ENCODE measurements around the gene CDH23. TPM values are rescaled to one million over a fixed set of nuclear protein-coding genes. Genes with fewer than 3 reads are reported as not detected.

The CDH23 gene
- total RNA-seq, 6 donors from 2014 or later = 4.7 to 29.3 (median 10.4) TPM

DNA sequence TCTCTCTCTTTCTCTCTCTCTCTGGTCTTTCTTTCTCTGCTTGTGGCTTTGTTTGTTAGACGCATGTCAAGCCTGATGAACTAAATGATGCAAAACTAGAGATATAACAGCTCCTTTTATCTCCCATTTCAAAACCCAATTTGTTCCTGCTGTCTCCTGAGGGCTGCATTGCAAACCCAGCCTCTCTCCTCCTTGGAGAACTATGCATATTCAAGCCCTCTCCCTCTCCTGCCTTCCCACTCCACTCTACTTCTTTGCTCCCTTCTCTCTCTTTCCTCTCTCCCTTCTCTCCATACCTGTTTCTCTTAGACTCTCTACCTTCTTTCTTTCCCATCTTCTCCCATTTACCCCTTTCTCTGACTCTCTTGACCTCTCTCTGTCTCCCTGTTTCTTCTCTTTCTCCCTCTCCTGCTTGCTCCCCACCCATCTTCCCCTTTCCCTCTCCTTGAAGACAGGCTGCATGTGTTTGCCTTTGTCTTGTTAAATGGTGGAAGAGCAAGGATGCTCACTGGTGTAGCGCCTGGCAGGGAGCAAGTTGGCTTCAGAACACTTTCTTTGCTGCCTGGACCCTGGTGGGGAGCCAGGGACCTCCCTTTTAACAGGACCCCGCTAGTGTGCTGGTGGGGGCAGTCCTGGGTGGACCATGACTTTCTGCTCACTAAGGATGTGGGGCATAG is 142.9 kb downstream of the CDH23 start:
- Histone ChIP-seq H3K36me3 (no peaks in the 10 kb centered on the region), H3K9me3 (no peaks in the 10 kb centered on the region), H3K4me1 (no peaks in the 10 kb centered on the region), H3K27ac (no peak overlapping the region), H3K27me3 (no peaks in the 10 kb centered on the region), H3K4me3 (no peak overlapping the region)
- 72 to 88% methylated on average over 3 of the region's 3 CpGs for WGBS, 2 donors
- no peak for DNase-seq
- TF ChIP-seq EP300 (IDR thresholded peaks at IDR 0.05) (no peak), POLR2A (IDR thresholded peaks at IDR 0.05) (no peak), POLR2AphosphoS5 (IDR thresholded peaks at IDR 0.05) (no peak)
- TF ChIP-seq, protein P1, sequence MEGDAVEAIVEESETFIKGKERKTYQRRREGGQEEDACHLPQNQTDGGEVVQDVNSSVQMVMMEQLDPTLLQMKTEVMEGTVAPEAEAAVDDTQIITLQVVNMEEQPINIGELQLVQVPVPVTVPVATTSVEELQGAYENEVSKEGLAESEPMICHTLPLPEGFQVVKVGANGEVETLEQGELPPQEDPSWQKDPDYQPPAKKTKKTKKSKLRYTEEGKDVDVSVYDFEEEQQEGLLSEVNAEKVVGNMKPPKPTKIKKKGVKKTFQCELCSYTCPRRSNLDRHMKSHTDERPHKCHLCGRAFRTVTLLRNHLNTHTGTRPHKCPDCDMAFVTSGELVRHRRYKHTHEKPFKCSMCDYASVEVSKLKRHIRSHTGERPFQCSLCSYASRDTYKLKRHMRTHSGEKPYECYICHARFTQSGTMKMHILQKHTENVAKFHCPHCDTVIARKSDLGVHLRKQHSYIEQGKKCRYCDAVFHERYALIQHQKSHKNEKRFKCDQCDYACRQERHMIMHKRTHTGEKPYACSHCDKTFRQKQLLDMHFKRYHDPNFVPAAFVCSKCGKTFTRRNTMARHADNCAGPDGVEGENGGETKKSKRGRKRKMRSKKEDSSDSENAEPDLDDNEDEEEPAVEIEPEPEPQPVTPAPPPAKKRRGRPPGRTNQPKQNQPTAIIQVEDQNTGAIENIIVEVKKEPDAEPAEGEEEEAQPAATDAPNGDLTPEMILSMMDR (IDR thresholded peaks at IDR 0.05) = no peak
- ATAC-seq (ENCODE audit: low FRiP score in 2 of 2) = no peak

DNA sequence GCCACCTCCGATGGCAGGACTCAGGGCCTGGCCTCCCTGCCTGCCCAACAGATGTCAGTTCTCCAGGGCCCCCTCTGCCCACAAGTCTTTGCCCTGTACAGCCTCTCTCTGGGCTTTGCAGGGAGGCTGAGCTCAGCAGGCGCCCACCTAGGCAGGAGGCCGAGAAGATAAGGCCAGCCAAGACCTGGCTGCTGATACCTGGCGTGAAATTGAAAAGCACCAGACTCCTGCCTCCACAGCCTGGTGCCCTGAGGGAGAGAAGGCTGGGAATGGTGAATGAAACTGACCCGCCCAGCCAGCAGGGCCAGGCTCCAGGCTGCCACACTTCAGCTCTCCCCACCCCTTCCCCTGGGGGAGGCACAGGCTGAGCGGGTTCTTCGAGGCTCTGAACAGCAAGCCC is 145.8 kb downstream of the CDH23 start:
- Histone ChIP-seq H3K27ac (no peak overlapping the region), H3K9me3 (no peaks in the 10 kb centered on the region), H3K27me3 (no peaks in the 10 kb centered on the region), H3K4me1 (peaks cover 0 to 3% (median 1%) of the 10 kb centered on the region in 4 donors), H3K36me3 (no peaks in the 10 kb centered on the region), H3K4me3 (no peak overlapping the region)
- TF ChIP-seq POLR2AphosphoS5 (IDR thresholded peaks at IDR 0.05) (no peak), EP300 (IDR thresholded peaks at IDR 0.05) (no peak), POLR2A (IDR thresholded peaks at IDR 0.05) (no peak)
- TF ChIP-seq, protein P1 (IDR thresholded peaks at IDR 0.05) = no peak
- 88% methylated on average over 7 of the region's 7 CpGs; no CpG with 5 or more reads in 1 of the 2 donors for WGBS, 2 donors
- no peak for DNase-seq
- no peak for ATAC-seq (ENCODE audit: low FRiP score in 2 of 2)

DNA sequence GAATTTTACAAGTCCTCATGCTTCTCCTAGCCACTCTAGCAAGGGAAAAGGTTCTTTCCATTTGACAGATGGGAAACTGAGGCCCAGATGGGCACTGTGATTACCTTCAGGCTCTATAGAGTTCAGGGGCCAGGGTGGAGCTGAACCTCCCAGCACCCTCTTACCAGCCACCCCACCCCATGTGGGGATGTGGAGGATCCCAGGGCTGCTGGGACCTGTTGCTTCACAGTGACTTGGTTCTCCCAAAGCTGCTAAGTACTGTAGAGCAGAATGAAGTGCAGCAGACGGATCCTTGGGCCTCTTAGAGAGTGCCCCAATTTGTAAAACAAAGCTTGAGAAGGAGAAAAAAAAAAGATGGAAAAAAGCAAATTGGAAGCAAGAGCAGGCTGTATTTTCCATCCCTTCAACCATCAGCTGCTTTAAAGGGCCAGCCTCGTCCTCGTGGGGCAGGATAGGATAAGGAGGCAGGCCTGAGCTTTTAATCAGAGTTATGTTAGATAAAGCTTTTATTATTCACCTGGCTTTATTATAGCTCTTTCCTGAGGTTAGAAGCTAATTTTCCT is 147.0 kb downstream of the CDH23 start:
- TF ChIP-seq POLR2AphosphoS5 (IDR thresholded peaks at IDR 0.05) (no peak), EP300 (IDR thresholded peaks at IDR 0.05) (no peak), POLR2A (IDR thresholded peaks at IDR 0.05) (no peak)
- TF ChIP-seq, protein P1 (IDR thresholded peaks at IDR 0.05) = no peak
- H3K4me1 ChIP-seq = peaks cover 3 to 8% (median 4%) of the 10 kb centered on the region in 4 donors
- no peaks in the 10 kb centered on the region for H3K36me3 ChIP-seq
- no peak for ATAC-seq (ENCODE audit: low FRiP score in 2 of 2)
- no peaks in the 10 kb centered on the region for H3K27me3 ChIP-seq
- no peak overlapping the region for H3K27ac ChIP-seq
- 62 to 89% methylated on average over 3 of the region's 3 CpGs for WGBS, 2 donors
- H3K9me3 ChIP-seq = no peaks in the 10 kb centered on the region
- DNase-seq = no peak
- H3K4me3 ChIP-seq = no peak overlapping the region

DNA sequence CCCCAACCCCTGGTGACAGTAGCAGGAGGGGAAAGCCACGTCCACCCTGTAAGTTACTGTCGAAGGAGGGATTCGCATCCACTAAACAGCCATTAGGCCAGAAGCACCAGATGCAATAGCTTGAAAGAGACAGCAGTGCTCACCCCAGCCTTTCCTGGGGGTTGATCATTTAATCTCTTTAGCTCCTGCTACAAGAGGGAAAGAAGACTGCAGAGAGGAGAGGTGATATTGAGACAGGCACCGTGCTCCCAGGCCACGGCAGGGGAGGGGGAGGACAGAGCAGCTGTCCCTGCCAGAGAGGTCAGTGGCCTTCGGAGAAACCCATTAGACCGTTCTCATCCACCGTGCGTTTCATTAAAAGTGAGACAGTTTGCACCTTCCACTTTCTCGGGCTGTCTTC is 148.3 kb downstream of the CDH23 start:
- TF ChIP-seq POLR2AphosphoS5 (IDR thresholded peaks at IDR 0.05) (no peak), EP300 (IDR thresholded peaks at IDR 0.05) (no peak), POLR2A (IDR thresholded peaks at IDR 0.05) (no peak)
- TF ChIP-seq, protein P1 (IDR thresholded peaks at IDR 0.05) = no peak
- ATAC-seq (ENCODE audit: low FRiP score in 2 of 2) = no peak
- peaks cover 3 to 8% (median 4%) of the 10 kb centered on the region in 4 donors for H3K4me1 ChIP-seq
- no peak overlapping the region for H3K4me3 ChIP-seq
- no peak overlapping the region for H3K27ac ChIP-seq
- no peaks in the 10 kb centered on the region for H3K36me3 ChIP-seq
- 76 to 89% methylated on average over 7 to 10 of the region's 10 CpGs for WGBS, 2 donors
- no peaks in the 10 kb centered on the region for H3K27me3 ChIP-seq
- no peaks in the 10 kb centered on the region for H3K9me3 ChIP-seq
- DNase-seq = no peak

Measured in upper lobe of left lung (tissue), 6 donors.